K562 (cell line): Measurements from ENCODE around the gene HEPHL1. TPM values are rescaled to one million over a fixed set of nuclear protein-coding genes. Genes with fewer than 3 reads are reported as not detected.

Experiments
- ATAC-seq: fragments of 200-7000 bp; cut with Tn5 transposase; 3 replicates; pipeline ENCODE4 v1.9.1; 2020; ENCODE audit warnings: moderate library complexity
- BruUV-seq: library from RNA; stranded (reverse); fragments of 400-500 nt; replicated peaks from 2 replicates; lab custom pipeline; 2021; lab: Mats Ljungman, UMichigan
- CTCF ChIA-PET: fragments of 300-600 bp; formaldehyde crosslinking; extraction: SDS; loops from one replicate; lab custom pipeline; 2021; ENCODE audit warnings: low intra/inter-chr PET ratio; lab: Yijun Ruan, JAX
- POLR2A ChIA-PET: fragments of 300-600, 350-650 bp; sonication (Branson Sonifier 250); formaldehyde crosslinking; extraction: SDS; loops from one replicate; lab custom pipeline; 2021; ENCODE audit warnings: antibody characterized with exemption, inconsistent platforms; lab: Yijun Ruan, JAX
- DNase-seq, 4 experiments: peaks; one replicate each; pipeline versions ENCODE4 v3.0.0 to v3.0.0-alpha.2; 2011 to 2018; ENCODE audit warnings: low spot score in 3 of 4, mixed read lengths in 3 of 4; ENCODE audit errors: extremely low read depth in 1 of 4
- FAIRE-seq: peaks from 2 replicates; lab custom pipeline; 2011; peaks lifted over from hg19 to GRCh38; lab: Jason Lieb, UNC
- H2AFZ ChIP-seq: 2 replicates; pipeline ENCODE4 v1.6.0; 2011; ENCODE audit warnings: low read depth, low read length, control low read depth, inconsistent platforms
- H3K27ac ChIP-seq: fragments of 200-600 bp; 3 replicates; pipeline ENCODE4 v1.8.0; 2011; ENCODE audit warnings: low read depth, mild to moderate bottlenecking, control low read depth, inconsistent platforms, low read length, moderate library complexity, mixed read lengths; ENCODE audit errors: extremely low read depth
- H3K27me3 ChIP-seq, 2 experiments: fragments of 300-600 bp in 1 of 2; 2 replicates in 1 of 2; 3 replicates in 1 of 2; pipeline versions ENCODE4 v1.6.0 to v1.8.0; 2011; ENCODE audit warnings: inconsistent platforms in 2 of 2, low read length in 2 of 2, mild to moderate bottlenecking in 1 of 2, mixed read lengths in 1 of 2, moderate library complexity in 1 of 2; ENCODE audit not compliant: control insufficient read depth in 2 of 2, insufficient read depth in 2 of 2
- H3K36me3 ChIP-seq: fragments of 300-600 bp; 3 replicates; pipeline ENCODE4 v1.8.0; 2011; ENCODE audit warnings: mild to moderate bottlenecking, low read length, inconsistent platforms; ENCODE audit not compliant: control insufficient read depth, insufficient read depth
- H3K4me1 ChIP-seq, 2 experiments: fragments of 200-600 bp in 1 of 2; replicated peaks in 1 of 2; 2 replicates in 1 of 2; 3 replicates in 1 of 2; pipeline versions ENCODE4 v1.5.1 to v1.8.0; 2011; ENCODE audit warnings: inconsistent platforms in 2 of 2, low read length in 2 of 2, mild to moderate bottlenecking in 1 of 2, mixed read lengths in 1 of 2, moderate library complexity in 1 of 2; ENCODE audit not compliant: control insufficient read depth in 2 of 2, insufficient read depth in 2 of 2
- H3K4me2 ChIP-seq: 2 replicates; pipeline ENCODE4 v1.6.1; 2011; ENCODE audit warnings: low read length, control low read depth, inconsistent platforms, mixed read lengths; ENCODE audit not compliant: insufficient read depth
- H3K4me3 ChIP-seq: fragments of 200-600 bp; sonication (generic), shearing (Covaris generic); 2 replicates; pipeline ENCODE4 v1.5.1; 2016; ENCODE audit warnings: control low read depth, inconsistent platforms
- H3K79me2 ChIP-seq: fragments of 200-600 bp; 3 replicates; pipeline ENCODE4 v1.8.0; 2011; ENCODE audit warnings: low read length, inconsistent platforms; ENCODE audit not compliant: control insufficient read depth, insufficient read depth
- H3K9ac ChIP-seq, 2 experiments: 2 replicates each; pipeline versions ENCODE4 v1.6.0 to v1.6.1; 2011; ENCODE audit warnings: low read depth in 2 of 2, low read length in 2 of 2, control low read depth in 1 of 2, inconsistent platforms in 1 of 2, mild to moderate bottlenecking in 1 of 2, mixed read lengths in 1 of 2; ENCODE audit not compliant: insufficient read depth in 1 of 2
- H3K9me1 ChIP-seq: one replicate; pipeline ENCODE4 v1.6.0; 2011; ENCODE audit warnings: inconsistent platforms, mild to moderate bottlenecking, low read length, moderate library complexity; ENCODE audit not compliant: control insufficient read depth, insufficient read depth
- H3K9me3 ChIP-seq: replicated peaks from 2 replicates; pipeline ENCODE4 v1.5.1; 2011; ENCODE audit warnings: low read depth, low read length, inconsistent platforms; ENCODE audit not compliant: control insufficient read depth, insufficient read depth
- H4K20me1 ChIP-seq: replicated peaks from 2 replicates; pipeline ENCODE4 v1.6.1; 2011; ENCODE audit warnings: low read length, inconsistent platforms, mixed read lengths; ENCODE audit not compliant: control insufficient read depth, insufficient read depth
- CTCF ChIP-seq, 3 experiments: IDR thresholded peaks in 2 of 3; conservative IDR thresholded peaks in 1 of 3; 2 replicates each; pipeline ENCODE4 v1.5.1; 2011 to 2012; ENCODE audit warnings: low read length in 3 of 3, mild to moderate bottlenecking in 3 of 3, control low read depth in 2 of 3, improper control_type of control experiment in 1 of 3, inconsistent platforms in 1 of 3, low read depth in 1 of 3, mixed read lengths in 1 of 3, moderate library complexity in 1 of 3; ENCODE audit not compliant: insufficient read depth in 2 of 3
- FOXJ2 ChIP-seq: fragments of 200-800 bp; sonication (Bioruptor generic); IDR thresholded peaks from 2 replicates; pipeline ENCODE4 v1.6.1; 2016; ENCODE audit warnings: missing genetic modification characterization, missing compliant biosample characterization
- HDAC6 ChIP-seq: IDR thresholded peaks from 2 replicates; pipeline ENCODE4 v1.6.1; 2012; ENCODE audit warnings: low read depth, mild to moderate bottlenecking, control low read depth, inconsistent platforms, low read length, moderate library complexity
- PHTF2 ChIP-seq: fragments of 250-450 bp; sonication (Bioruptor Pico); IDR thresholded peaks from 2 replicates; pipeline ENCODE4 v1.5.0; 2021; ENCODE audit warnings: mild to moderate bottlenecking
- SRF ChIP-seq, 2 experiments: fragments of 250-450, 450-650 bp in 1 of 2; sonication (Bioruptor Pico) in 1 of 2; sonication (generic) in 1 of 2; formaldehyde crosslinking; IDR thresholded peaks; 2 replicates each; pipeline versions ENCODE4 v1.5.0 to v1.5.1; 2020 to 2022; ENCODE audit warnings: mild to moderate bottlenecking in 1 of 2, missing genetic modification reagents in 1 of 2
- YY1 ChIP-seq, 3 experiments: IDR thresholded peaks; 2 replicates each; pipeline ENCODE4 v1.6.1; 2011; ENCODE audit warnings: low read length in 2 of 3, mild to moderate bottlenecking in 2 of 3, moderate library complexity in 2 of 3, borderline replicate concordance in 1 of 3, control low read depth in 1 of 3, low read depth in 1 of 3; ENCODE audit not compliant: insufficient read depth in 3 of 3, insufficient replicate concordance in 2 of 3, control insufficient read depth in 1 of 3, insufficient read length in 1 of 3; ENCODE audit errors: extremely low read depth in 1 of 3
- WGBS: fragments of 100-300 bp; shearing (Covaris generic); methylation state at CpG from one replicate; pipeline ENCODE4 v1.1.6; 2016; ENCODE audit warnings: low coverage, mixed read lengths; ENCODE audit not compliant: insufficient coverage; ENCODE audit errors: missing lambda C conversion rate; 5-methylcytosine and 5-hydroxymethylcytosine counted together
- in situ Hi-C: fragments of 300-500 bp; cut with MboI; formaldehyde crosslinking; loops from 4 replicates; pipeline ENCODE4 v1.15.0; 2018; ENCODE audit warnings: inconsistent platforms, mixed read lengths
- intact Hi-C: fragments of 100-400 bp; cut with micrococcal nuclease; formaldehyde crosslinking; loops from 2 replicates; pipeline ENCODE4 v1.14.2; 2022
- polyA plus RNA-seq, 8 experiments: library from polyadenylated mRNA; depleted of rRNA in 4 of 8; stranded (reverse) in 5 of 8; unstranded in 3 of 8; fragments of >200 nt; fragmentation: Nextera tagmentation in 2 of 8; fragmentation: Illumina TruSeq in 1 of 8; extraction: Ambion mirVana in 2 of 8; extraction: Trizol in 1 of 8; gene quantifications; 2 replicates each; pipeline versions ENCODE4 v1.2.1 to v1.2.3, GENCODE V29; 2011 to 2014; ENCODE audit warnings: inconsistent platforms in 1 of 8, missing spikeins in 1 of 8
- total RNA-seq, 7 experiments: library from RNA; depleted of rRNA in 6 of 7; stranded (reverse); fragments of >200 nt in 6 of 7; fragmentation: Illumina TruSeq in 2 of 7; extraction: Trizol in 2 of 7; gene quantifications; 2 replicates each; pipeline versions ENCODE4 v1.2.1 to v1.2.3, GENCODE V29; 2011 to 2021; ENCODE audit warnings: low replicate concordance in 1 of 7

Gene HEPHL1
- total and polyA plus RNA-seq, 9 of the 15 experiments (the other 6 are each of a cell fraction or from before 2014, with no cell fraction given), result 0.01 TPM; not detected in 8

GRCh38 chr11:94150704-94151685, 129.8 kb downstream of the HEPHL1 start:
- Histone ChIP-seq H3K79me2 (peaks cover 47% of the 10 kb centered on the region), H2AFZ (no peak overlapping the region), H3K4me3 (no peak overlapping the region), H3K27me3 (no peaks in the 10 kb centered on the region), H3K27ac (no peak overlapping the region)
- intact Hi-C loops (no loop called here), in situ Hi-C loops (no loop called here)
- CTCF ChIA-PET, result no interaction called here
- peak in 3 of 4 experiments; percentile 28 to 39 (median 36) for DNase-seq
- POLR2A ChIA-PET, result interaction anchor here (0.6 to 1.8 kb wide), 5 partner anchors 15 to 220 kb away, joined by 3 to 7 read pairs (median 3); no protein-coding TSS in a partner anchor
- TF ChIP-seq CTCF (IDR thresholded peaks at IDR 0.05 in 2 of 3, conservative IDR thresholded peaks at IDR 0.05 in 1 of 3; ENCODE audit: insufficient read depth in 2 of 3, low read depth in 1 of 3, low read length in 3 of 3) (peak in 1 of 3 experiments; percentile 24; a peak in 2 of 6 replicates), SRF (CRISPR knock-in tag; IDR thresholded peaks at IDR 0.05) (peak in 1 of 2 experiments; percentile 57; a peak in 1 of 4 replicates), HDAC6 (no peak), YY1 (IDR thresholded peaks at IDR 0.05; ENCODE audit: borderline replicate concordance in 1 of 3, control insufficient read depth in 1 of 3, extremely low read depth in 1 of 3, insufficient read depth in 3 of 3, insufficient read length in 1 of 3, insufficient replicate concordance in 2 of 3, low read depth in 1 of 3, low read length in 2 of 3) (no peak), PHTF2 (CRISPR knock-in tag) (no peak), FOXJ2 (tag) (0 out of 2 replicates have a peak, but pooled peaks have one; percentile 16)
- TF ChIP-seq, all 486 proteins: peak for 3
- no peak overlapping the region for H3K9ac ChIP-seq
- peaks cover 14 to 44% of the 10 kb centered on the region in 2 experiments for H3K4me1 ChIP-seq
- peaks cover 14% of the 10 kb centered on the region for H4K20me1 ChIP-seq
- H3K9me3 ChIP-seq, result no peaks in the 10 kb centered on the region
- BruUV-seq, result no TSS peak
- ATAC-seq (peak; percentile 72), FAIRE-seq (peak; percentile 46)
- WGBS, result 73% methylated on average over 4 of the region's 4 CpGs
- H3K9me1 ChIP-seq, result peaks cover 3% of the 10 kb centered on the region
- H3K36me3 ChIP-seq, result no peaks in the 10 kb centered on the region; the same call in 2 of the 3 replicates
- no peak overlapping the region for H3K4me2 ChIP-seq
